ENCODE results near the gene SCP2.

SCP2 gene

DNA sequence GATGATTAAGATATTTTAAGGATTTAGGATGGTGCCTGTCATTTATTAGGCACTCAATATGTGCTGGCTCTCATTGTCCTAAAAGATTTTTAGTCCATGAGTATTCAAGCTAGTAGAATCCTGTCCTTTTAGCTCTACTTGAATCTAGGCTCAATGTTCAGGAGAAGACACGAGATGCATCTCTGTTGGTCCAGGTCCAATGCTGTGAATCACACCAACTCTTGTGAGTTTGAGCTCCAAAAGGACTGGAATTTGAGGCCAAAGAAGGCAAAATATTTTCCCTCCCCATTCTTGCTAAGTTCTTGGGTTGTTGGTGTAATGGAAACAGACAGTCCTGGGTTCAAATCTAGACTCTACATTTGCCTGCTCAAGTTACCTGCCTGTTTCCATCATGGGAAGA, 133.5 kb downstream of the SCP2 start:
- in situ Hi-C loops (cut with HindIII; ENCODE audit: low pct_ligation_motif_present, low pct_unique_long_range_greater_than_20kb, low sequenced_read_pairs) = no loop called here

GRCh38 chr1:53061123-53061858, 134.2 kb downstream of the SCP2 start:
- in situ Hi-C loops (cut with HindIII; ENCODE audit: low pct_ligation_motif_present, low pct_unique_long_range_greater_than_20kb, low sequenced_read_pairs) = no loop called here
- DNase-seq = no peak

More for the DNA sequence above, 133.5 kb downstream of the SCP2 start:
- DNase-seq = no peak

DNA sequence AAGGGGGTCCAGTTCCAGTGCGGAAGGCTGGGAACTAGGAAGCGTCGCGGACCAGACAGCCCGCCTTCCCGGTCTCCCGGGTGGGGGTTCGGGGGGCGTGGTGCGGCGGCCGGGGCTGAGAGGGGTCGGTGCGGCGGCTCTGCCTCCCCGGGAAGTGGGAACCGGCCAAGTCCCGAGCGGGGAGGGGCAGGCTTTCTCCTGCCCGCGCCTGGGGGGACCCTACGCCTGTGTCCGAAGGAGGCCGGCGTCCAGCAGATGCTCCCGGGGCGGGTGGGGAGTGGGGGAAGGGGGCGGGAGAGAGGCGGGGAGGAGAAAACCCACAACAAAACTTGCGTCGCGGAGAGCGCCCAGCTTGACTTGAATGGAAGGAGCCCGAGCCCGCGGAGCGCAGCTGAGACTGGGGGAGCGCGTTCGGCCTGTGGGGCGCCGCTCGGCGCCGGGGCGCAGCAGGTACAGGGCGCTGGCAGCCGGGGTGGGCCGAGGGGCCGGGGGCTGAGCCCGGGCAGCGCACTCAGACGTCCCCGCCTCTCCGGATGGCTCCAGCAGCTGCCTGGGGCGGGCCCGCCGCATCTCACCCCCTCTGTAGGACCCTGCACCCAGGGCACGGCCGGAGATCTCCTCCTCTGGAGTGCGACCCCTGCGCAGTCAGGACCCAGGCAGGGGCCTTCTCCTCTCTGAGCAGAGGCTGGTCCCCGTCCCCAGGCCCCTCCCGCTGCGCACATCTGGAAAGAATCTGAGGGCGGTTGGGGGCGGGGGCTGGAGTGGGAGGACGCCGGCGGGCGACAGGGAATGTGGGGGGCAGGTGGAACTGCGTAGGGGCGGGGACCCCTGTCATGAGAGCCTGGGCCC, 135.0 kb downstream of the SCP2 start, which contains the start of gene PODN:
Gene PODN (plus strand): TSS at position 355 of the 849 bp plus-strand sequence. CDS start 7,643 bp downstream, outside the sequence.
- no peak for DNase-seq

GRCh38 chr1:53062708-53063591, 135.9 kb downstream of the SCP2 start:
- DNase-seq = no peak
- in situ Hi-C loops (cut with HindIII; ENCODE audit: low pct_ligation_motif_present, low pct_unique_long_range_greater_than_20kb, low sequenced_read_pairs) = no loop called here

More for the DNA sequence above, 135.0 kb downstream of the SCP2 start, which contains the start of gene PODN:
- in situ Hi-C loops (cut with HindIII; ENCODE audit: low pct_ligation_motif_present, low pct_unique_long_range_greater_than_20kb, low sequenced_read_pairs) = no loop called here

DNA sequence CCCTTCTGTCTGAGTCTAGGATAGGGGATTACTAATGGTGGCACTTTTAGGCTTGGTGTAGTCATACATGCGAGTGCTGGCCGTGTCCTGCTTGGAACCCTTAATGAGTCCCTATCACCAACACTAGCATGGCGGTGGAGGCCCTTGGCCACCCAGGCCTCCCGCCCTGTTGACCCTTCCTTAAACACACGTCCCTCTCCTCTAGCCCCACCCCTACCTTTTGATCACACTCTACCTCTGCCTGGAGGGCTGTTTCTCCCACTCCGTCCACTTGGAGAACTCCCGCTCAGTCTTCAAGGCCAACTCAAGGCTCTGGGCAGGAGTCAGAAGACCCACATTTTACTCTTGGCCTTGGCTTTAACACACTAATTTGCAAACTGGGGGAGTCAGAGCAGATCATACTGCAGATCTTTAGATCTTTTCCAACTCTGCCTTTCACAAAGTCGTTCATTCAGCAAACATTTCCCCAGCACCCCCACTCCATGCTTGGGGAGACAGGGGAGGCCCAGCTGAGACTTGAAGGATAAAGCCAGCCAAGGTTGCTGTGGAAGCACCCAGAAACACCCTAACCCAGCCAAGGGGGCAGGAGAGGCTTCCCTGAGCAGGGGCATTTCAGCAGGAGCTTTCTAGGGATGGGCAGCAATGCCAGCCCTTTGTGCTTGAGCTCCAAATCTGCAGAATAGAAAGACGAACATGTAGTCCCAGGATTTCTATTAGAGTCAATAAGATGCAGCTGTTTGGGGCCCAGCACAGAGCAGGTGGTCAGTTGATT, 136.9 kb downstream of the SCP2 start:
- in situ Hi-C loops (cut with HindIII; ENCODE audit: low pct_ligation_motif_present, low pct_unique_long_range_greater_than_20kb, low sequenced_read_pairs) = no loop called here
- DNase-seq = no peak

DNA sequence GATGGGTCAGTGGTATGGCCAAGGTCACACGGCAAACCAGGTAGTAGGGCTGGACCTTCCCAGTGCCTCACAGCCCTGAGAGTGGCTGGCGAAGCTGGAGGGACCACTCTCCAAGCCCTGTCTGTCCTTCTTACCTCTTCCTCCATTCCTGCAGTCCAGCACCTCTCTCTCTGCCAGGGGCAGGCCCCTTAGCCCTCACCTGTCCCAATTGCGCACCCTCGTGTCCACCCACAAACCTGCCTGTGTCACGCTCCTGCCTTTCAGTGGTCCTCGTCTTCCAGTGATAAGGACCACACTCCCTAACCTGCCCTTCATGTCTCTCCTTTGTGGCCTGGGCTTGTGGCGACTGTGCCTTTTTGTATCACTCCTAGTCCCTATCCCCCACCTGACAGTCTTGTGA, 138.3 kb downstream of the SCP2 start:
- in situ Hi-C loops (cut with HindIII; ENCODE audit: low pct_ligation_motif_present, low pct_unique_long_range_greater_than_20kb, low sequenced_read_pairs) = no loop called here
- no peak for DNase-seq

- DNase-seq = no peak
- in situ Hi-C loops (cut with HindIII; ENCODE audit: low pct_ligation_motif_present, low pct_unique_long_range_greater_than_20kb, low sequenced_read_pairs) = no loop called here
Measured at GRCh38 chr1:53066488-53066887, 139.4 kb downstream of the SCP2 start.

DNA sequence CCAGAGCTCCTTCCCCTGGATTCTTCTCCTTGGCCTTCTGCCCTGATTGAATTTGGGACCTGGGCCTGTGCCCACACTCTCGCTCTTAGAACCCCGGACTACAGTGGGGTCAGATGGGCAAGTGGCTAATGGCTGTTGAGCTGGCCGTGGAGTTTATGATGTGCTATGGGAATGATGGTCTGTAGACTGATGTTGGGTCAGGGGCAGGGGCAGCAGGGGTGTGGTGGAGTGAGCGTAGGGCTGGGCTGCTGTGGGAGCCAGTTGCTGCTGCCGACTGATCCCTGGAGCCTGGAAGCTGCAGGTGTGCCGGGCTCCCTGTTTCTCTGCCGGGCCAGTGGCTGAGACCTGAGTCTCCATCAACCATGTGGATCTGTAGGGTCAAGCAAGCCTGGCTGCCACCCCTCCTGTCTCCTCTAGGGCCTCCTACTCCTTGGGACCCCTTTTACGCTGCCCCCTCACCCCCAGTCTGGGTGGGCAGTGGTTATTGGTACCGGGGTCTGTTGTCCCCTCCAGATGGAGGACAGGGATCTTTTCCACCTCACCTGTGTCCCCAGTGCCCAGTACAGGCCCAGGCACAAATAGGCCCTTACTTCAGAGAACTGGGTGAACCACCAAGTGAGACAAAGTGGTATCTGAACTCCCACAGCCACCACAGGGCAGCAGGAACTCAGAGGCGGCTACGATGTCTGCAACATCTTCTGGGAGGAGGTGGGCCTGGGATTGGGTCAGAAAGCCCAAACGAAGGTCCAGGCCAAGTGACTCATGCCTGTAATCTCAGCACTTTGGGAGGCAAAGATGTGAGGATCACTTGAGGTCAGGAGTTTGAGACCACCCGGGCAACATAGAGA, 140.0 kb downstream of the SCP2 start:
- in situ Hi-C loops (cut with HindIII; ENCODE audit: low pct_ligation_motif_present, low pct_unique_long_range_greater_than_20kb, low sequenced_read_pairs) = no loop called here
- DNase-seq = no peak

GRCh38 chr1:53067886-53068285, 140.8 kb downstream of the SCP2 start:
- no peak for DNase-seq
- in situ Hi-C loops (cut with HindIII; ENCODE audit: low pct_ligation_motif_present, low pct_unique_long_range_greater_than_20kb, low sequenced_read_pairs) = no loop called here

GRCh38 chr1:53068314-53069099, 141.4 kb downstream of the SCP2 start:
- in situ Hi-C loops (cut with HindIII; ENCODE audit: low pct_ligation_motif_present, low pct_unique_long_range_greater_than_20kb, low sequenced_read_pairs) = no loop called here
- DNase-seq = no peak

DNA sequence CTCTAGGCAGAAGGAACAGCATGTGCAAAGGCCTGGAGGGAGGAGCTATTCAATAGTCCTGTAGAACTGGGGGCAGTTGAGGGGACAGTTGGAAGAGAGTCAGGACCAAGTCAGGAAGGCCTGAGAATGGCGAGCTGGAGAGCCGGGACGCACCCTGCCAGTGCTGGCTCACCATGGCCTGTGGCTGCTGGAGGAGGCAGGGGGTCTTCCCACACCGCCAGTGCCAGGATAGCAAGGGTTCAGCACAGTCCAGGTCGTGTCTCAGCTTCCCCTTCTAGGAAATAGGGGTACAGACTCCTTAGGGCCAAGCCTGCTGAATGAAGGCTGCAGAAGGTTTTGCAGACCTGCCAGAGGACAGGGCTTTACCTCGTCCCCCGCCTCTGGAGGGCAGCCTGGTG, 142.2 kb downstream of the SCP2 start:
- DNase-seq = no peak
- in situ Hi-C loops (cut with HindIII; ENCODE audit: low pct_ligation_motif_present, low pct_unique_long_range_greater_than_20kb, low sequenced_read_pairs) = no loop called here

GRCh38 chr1:53069663-53070327, 142.7 kb downstream of the SCP2 start:
- in situ Hi-C loops (cut with HindIII; ENCODE audit: low pct_ligation_motif_present, low pct_unique_long_range_greater_than_20kb, low sequenced_read_pairs) = no loop called here
- DNase-seq = no peak

- in situ Hi-C loops (cut with HindIII; ENCODE audit: low pct_ligation_motif_present, low pct_unique_long_range_greater_than_20kb, low sequenced_read_pairs) = no loop called here
- DNase-seq = no peak
Measured at GRCh38 chr1:53070621-53071020, 143.5 kb downstream of the SCP2 start.

DNA sequence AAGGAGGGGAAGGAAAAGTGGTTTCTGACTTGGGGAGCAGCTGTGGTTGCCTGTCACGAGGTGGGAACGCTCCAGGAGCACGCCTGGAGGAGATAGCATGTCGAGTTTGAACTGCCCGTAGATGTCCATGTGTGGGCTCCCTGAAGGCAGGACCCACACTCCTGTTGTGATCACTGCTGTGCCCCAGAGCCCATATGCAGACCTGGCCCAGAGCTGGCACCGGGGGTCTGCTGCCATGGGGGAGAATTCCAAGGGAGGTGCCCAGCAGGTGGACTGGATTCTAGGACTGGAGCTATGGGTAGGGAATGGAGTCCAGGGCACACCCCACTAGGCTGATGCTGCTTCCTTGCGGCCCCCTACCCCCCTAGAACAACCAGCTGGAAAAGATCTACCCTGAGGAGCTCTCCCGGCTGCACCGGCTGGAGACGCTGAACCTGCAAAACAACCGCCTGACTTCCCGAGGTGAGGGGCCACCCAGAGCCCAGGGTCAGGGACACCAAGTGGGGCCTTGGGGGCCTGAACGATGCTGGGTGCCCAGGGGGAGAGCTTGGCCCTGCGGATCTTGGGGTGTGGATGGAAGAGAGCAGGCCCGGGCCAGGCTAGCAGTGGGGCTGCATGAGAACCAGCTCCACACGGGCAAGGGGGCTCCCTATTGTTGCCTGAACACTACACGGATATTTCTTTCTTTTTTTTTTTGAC, 144.2 kb downstream of the SCP2 start:
- in situ Hi-C loops (cut with HindIII; ENCODE audit: low pct_ligation_motif_present, low pct_unique_long_range_greater_than_20kb, low sequenced_read_pairs) = no loop called here
- no peak for DNase-seq

GRCh38 chr1:53071915-53072314, 144.8 kb downstream of the SCP2 start:
- no peak for DNase-seq
- in situ Hi-C loops (cut with HindIII; ENCODE audit: low pct_ligation_motif_present, low pct_unique_long_range_greater_than_20kb, low sequenced_read_pairs) = no loop called here

GRCh38 chr1:53073287-53073686, 146.2 kb downstream of the SCP2 start:
- in situ Hi-C loops (cut with HindIII; ENCODE audit: low pct_ligation_motif_present, low pct_unique_long_range_greater_than_20kb, low sequenced_read_pairs) = no loop called here
- no peak for DNase-seq

All from ACHN (cell line).